Caki2 (cell line): ENCODE data around the gene DPYD. TPM values are rescaled to one million over a fixed set of nuclear protein-coding genes. Genes with fewer than 3 reads are reported as not detected.

Source experiments
- DNase-seq: peaks from one replicate; pipeline ENCODE4 v3.0.0-alpha.2; 2015; ENCODE audit warnings: low read depth
- in situ Hi-C: cut with HindIII; loops from 2 replicates; pipeline ENCODE4 v1.10.0; 2016; ENCODE audit warnings: low sequenced_read_pairs, low pct_unique_long_range_greater_than_20kb, mixed read lengths
- total RNA-seq: library from RNA; depleted of rRNA; stranded (reverse); fragments of >200 nt; shearing (Covaris generic); gene quantifications from 2 replicates; pipeline ENCODE4 v1.2.3, GENCODE V29; 2014; ENCODE audit warnings: low replicate concordance

The DPYD gene
- total RNA-seq, 1 experiment from 2014 or later = 2.2 TPM

DNA sequence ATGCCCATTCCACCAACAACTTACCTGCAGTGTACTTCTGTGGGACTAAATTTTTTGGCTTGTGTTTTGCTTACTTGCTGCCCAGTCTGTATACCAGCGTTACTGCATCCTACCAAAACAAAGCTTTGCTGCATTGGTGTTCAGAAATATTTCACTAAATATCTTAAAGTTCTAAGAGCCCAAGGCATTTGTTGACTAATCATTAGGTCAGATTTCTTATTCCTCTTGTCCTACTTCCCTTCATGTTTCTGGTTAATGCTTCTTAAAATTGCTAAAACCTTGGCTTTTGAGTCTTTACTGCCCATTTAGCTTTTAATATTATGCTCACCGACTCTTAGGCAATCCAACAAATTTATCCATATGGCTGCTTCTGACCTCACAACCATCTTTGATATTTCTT, 161.8 kb downstream of the DPYD start:
- DNase-seq = no peak
- in situ Hi-C loops = no loop called here

- DNase-seq = no peak
- in situ Hi-C loops = no loop called here
Observed at GRCh38 chr1:97758541-97759057, 162.2 kb downstream of the DPYD start.

DNA sequence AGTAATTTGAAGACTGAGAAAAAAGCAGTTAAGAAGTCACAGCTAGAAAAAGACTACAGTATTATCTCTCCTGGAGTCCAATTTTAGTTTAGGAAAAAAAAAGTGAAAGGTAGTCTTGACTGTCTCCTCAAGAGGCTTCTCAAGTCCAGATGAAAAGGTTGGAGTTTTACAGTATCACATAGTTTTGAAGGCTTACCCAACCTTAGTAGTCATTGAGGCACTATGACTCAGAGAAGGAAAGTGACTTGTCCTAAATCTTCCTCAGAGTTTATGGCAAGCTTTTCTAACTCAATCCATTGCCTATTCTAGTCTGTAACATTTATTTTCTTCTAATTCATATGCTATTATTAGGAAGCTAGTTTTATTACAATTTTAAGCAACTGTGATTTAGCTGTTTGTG, 174.9 kb downstream of the DPYD start:
- in situ Hi-C loops = no loop called here

GRCh38 chr1:97744977-97745376, 175.9 kb downstream of the DPYD start:
- no peak for DNase-seq

More for the DNA sequence above, 174.9 kb downstream of the DPYD start:
- DNase-seq = no peak

DNA sequence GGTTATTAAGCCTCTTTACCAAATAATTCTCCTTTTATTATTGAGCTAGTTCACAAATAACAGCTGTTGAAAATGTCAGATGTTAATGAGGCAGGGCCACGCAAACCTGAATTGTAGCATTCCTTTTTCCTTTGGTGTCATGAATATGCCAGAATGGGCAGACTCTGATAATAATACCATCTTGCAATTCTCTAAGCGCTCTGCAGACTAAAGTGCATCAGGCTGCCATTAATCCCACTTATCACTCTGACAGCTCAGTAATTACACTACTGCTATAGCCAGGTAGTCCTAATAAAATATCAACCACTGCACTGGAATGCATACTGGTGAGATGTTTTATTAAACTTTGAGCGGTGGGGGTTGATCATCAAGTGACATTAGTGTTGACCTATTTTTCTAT, 177.7 kb downstream of the DPYD start:
- in situ Hi-C loops = no loop called here
- no peak for DNase-seq

More at GRCh38 chr1:97744977-97745376, 175.9 kb downstream of the DPYD start:
- in situ Hi-C loops = no loop called here

DNA sequence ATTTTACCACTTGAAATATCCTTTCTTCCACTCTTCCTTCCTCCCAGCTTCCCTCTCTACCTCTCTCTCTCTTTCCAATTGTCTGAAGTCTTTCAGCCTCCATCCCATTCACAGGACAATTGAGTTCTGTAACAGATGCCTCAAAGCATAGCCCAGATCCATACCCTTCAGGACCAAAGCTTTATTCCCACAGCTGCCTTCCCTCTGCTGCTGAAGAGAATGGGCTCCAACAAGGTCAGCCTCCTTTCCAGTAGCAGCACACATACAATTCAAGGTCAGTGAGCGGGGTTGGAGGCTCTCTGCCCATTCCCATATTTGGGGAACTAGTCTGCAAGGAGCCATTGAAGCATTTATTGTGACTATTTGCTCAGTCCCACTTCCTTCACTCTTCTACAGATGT, 179.9 kb downstream of the DPYD start:
- in situ Hi-C loops = no loop called here
- DNase-seq = no peak

GRCh38 chr1:97739596-97740103, 181.2 kb downstream of the DPYD start:
- no peak for DNase-seq
- in situ Hi-C loops = no loop called here

- in situ Hi-C loops = no loop called here
- DNase-seq = no peak
Observed at GRCh38 chr1:97738270-97738669, 182.6 kb downstream of the DPYD start.

GRCh38 chr1:97730271-97730670, 190.6 kb downstream of the DPYD start:
- in situ Hi-C loops = no loop called here
- DNase-seq = no peak

GRCh38 chr1:97728436-97728835, 192.4 kb downstream of the DPYD start:
- no peak for DNase-seq
- in situ Hi-C loops = no loop called here

GRCh38 chr1:97727029-97727428, 193.8 kb downstream of the DPYD start:
- in situ Hi-C loops = no loop called here
- no peak for DNase-seq

GRCh38 chr1:97726386-97726785, 194.4 kb downstream of the DPYD start:
- DNase-seq = no peak
- in situ Hi-C loops = no loop called here

DNA sequence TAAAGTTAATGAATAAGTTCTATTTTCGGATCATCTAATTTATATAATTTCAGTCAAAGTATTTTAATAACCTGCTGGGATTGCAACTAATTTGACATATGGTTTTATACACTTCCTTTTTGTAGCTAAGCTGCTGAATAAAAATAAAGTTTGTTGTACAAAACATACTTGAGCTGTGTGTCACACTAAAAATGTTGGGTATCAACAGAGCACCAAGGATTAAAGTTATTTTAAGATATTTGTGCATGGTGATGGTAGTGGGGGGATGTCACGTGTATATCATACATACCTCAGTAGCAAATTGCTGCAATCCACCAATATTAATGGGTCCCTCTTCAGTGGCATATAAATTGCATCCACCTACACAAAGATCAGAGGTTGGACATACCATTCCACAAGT, 199.6 kb downstream of the DPYD start:
- no peak for DNase-seq
- in situ Hi-C loops = no loop called here

- in situ Hi-C loops = no loop called here
- no peak for DNase-seq
Observed at GRCh38 chr1:97712980-97713379, 207.9 kb downstream of the DPYD start.

- in situ Hi-C loops = no loop called here
- no peak for DNase-seq
Observed at GRCh38 chr1:97711858-97712257, 209.0 kb downstream of the DPYD start.

GRCh38 chr1:97693601-97694000, 227.2 kb downstream of the DPYD start:
- in situ Hi-C loops = no loop called here
- DNase-seq = no peak

DNA sequence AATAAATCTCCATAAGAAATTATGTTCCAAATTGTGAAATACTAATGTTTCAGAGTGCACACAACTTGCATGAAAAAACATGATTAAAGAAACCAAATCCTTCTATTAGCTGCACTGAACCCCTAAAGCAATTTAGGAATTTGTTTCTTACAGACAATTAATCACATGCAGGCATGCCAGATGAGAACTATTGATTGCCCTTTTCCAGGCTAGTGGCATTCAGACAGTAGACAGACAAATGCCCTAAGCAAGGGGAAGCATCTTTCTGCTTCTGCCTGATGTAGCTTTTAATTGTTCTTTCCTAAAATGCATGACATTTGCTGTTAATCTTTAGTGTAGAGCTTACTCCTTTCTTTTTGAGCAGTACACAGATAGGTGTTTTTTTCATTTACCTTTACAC, 229.5 kb downstream of the DPYD start:
- in situ Hi-C loops = no loop called here
- DNase-seq = no peak

GRCh38 chr1:97685360-97685759, 235.5 kb downstream of the DPYD start:
- no peak for DNase-seq
- in situ Hi-C loops = no loop called here

DNA sequence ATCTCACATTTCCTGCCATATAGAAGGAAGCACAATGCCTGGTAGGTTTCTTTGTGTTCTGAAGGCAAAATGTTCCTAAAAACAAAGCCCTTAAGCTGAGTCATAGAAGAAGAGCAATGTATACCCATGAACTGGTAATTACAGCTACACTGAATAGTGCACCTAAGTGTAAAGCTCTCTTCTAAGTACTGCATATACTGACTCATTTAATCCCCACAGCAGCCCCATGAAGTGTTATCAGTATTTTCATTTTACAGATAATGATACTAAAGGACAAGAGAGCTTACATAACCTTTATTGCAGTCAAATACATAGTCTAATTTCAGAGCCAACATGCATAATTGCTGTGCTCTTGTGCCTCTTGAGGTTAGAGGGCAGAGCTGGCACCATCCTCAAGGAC, 239.9 kb downstream of the DPYD start:
- no peak for DNase-seq
- in situ Hi-C loops = no loop called here

GRCh38 chr1:97680470-97680869, 240.4 kb downstream of the DPYD start:
- DNase-seq = no peak
- in situ Hi-C loops = no loop called here

DNA sequence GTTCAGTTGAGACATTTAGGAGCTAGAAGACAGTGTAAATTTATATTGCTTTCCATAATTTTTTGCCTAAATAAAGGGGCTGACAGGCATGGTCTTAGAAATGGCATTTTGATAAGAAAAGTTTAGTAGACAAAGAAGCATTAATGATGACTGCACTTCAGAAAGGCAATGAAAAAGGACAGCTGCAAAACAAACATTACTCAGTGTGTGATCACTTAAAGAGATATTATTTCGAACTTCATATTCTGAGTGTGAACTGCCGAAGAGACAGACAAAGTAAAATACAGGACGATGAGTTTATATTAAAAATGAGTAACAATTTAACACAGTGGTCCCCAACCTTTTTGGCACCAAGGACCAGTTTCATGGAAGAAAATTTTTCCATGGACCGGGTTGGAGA, 243.1 kb downstream of the DPYD start:
- in situ Hi-C loops = no loop called here
- DNase-seq = no peak
